Body of pancreas (tissue), 4 donors: ENCODE data around the gene ZBED5.

Source experiments
- CTCF ChIP-seq, 7 experiments: fragments of 450-650 bp in 4 of 7; fragments of 200-600 bp in 3 of 7; sonication (generic) in 3 of 7; IDR thresholded peaks; one replicate each; pipeline ENCODE4 v1.5.1; 2016 to 2019; ENCODE audit warnings: antibody characterized with exemption in 7 of 7
- POLR2A ChIP-seq, 3 donors: fragments of 450-650 bp; IDR thresholded peaks; one replicate each; pipeline ENCODE4 v1.6.1; 2016; ENCODE audit warnings: antibody characterized with exemption in 3 of 3, mild to moderate bottlenecking in 2 of 3

GRCh38 chr11:10861047-10861446 lies 3.2 kb upstream of the ZBED5 start:
- no peak for TF ChIP-seq CTCF (IDR thresholded peaks at IDR 0.05)
- TF ChIP-seq POLR2A (IDR thresholded peaks at IDR 0.05), result no peak
